B cell (primary cell): ENCODE measurements around the gene LRRC3.

Source experiments
- EZH2 ChIP-seq: IDR thresholded peaks from 2 replicates; pipeline ENCODE4 v1.6.1; 2012; ENCODE audit warnings: borderline replicate concordance, low read depth, mild to moderate bottlenecking, moderate library complexity, low read length; ENCODE audit not compliant: insufficient read depth, poor library complexity, severe bottlenecking
- TF ChIP-seq, protein P1 (sequence below): fragments of 200-600 bp; IDR thresholded peaks from one replicate; pipeline ENCODE4 v1.8.0; 2022; ENCODE audit warnings: antibody characterized with exemption, mild to moderate bottlenecking

- TF ChIP-seq, protein P1, sequence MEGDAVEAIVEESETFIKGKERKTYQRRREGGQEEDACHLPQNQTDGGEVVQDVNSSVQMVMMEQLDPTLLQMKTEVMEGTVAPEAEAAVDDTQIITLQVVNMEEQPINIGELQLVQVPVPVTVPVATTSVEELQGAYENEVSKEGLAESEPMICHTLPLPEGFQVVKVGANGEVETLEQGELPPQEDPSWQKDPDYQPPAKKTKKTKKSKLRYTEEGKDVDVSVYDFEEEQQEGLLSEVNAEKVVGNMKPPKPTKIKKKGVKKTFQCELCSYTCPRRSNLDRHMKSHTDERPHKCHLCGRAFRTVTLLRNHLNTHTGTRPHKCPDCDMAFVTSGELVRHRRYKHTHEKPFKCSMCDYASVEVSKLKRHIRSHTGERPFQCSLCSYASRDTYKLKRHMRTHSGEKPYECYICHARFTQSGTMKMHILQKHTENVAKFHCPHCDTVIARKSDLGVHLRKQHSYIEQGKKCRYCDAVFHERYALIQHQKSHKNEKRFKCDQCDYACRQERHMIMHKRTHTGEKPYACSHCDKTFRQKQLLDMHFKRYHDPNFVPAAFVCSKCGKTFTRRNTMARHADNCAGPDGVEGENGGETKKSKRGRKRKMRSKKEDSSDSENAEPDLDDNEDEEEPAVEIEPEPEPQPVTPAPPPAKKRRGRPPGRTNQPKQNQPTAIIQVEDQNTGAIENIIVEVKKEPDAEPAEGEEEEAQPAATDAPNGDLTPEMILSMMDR: no peak
- TF ChIP-seq EZH2: no peak
Observed at GRCh38 chr21:44477131-44477530, 21.8 kb downstream of the LRRC3 start.
